ENCODE measurements around the gene DLG2. TPM values are rescaled to one million over a fixed set of nuclear protein-coding genes. Genes with fewer than 3 reads are reported as not detected.

DLG2 gene
- total and polyA plus RNA-seq, 2 of the 4 experiments (the other 2 are of a cell fraction): 0.31 to 0.36 TPM

DNA sequence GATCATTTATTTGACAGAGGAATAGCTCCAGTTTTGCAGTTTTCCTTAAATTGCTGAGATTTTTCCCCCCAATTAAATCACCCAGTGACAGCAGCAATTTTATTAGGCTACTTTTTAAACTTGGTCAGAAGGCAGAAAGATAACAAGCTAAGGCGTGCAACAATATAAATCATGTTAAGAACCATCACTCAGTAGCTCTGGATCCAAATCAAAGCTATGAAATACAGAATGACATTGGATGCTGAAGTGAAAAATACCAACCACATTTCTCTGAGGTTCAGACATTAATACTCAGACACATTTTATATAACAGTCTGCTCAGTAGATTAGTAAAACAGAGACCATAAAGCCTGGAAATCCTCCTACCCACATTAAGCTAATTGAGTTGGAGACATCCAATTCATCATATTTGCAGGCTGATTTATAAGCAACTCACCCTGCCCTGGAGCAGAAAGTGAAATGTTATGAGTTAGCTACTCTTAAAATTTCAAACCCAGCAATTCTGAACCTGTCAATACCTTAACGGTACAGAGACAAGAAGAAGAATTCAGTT, 1108.4 kb downstream of the DLG2 start:
- Histone ChIP-seq H3K27me3 (ENCODE audit: control insufficient read depth, insufficient read depth, low read length) (no peaks in the 10 kb centered on the region), H3K18ac (ENCODE audit: low read depth, low read length) (no peak overlapping the region), H2BK20ac (ENCODE audit: low read depth, low read length) (no peak overlapping the region), H2BK120ac (ENCODE audit: low read depth, low read length) (no peak overlapping the region), H2BK15ac (ENCODE audit: low read depth, low read length) (no peak overlapping the region), H3K23ac (ENCODE audit: low read depth, low read length) (no peak overlapping the region), H2BK5ac (ENCODE audit: low read depth, low read length, poor library complexity, severe bottlenecking) (no peak overlapping the region), H4K20me1 (ENCODE audit: insufficient read depth, low read length) (no peaks in the 10 kb centered on the region), H3K9me3 (ENCODE audit: control insufficient read depth, insufficient read depth, low read length) (no peaks in the 10 kb centered on the region), H3K79me1 (ENCODE audit: low read depth in 1 of 2, low read length in 2 of 2) (no peaks in the 10 kb centered on the region), H2AK5ac (ENCODE audit: low read depth, low read length) (no peak overlapping the region), H3K14ac (replicated peaks; ENCODE audit: low read depth, low read length) (no peak overlapping the region), H3K4me2 (ENCODE audit: low read depth, low read length) (no peak overlapping the region), H3K4me3 (ENCODE audit: insufficient read depth, low read depth, low read length) (no peak overlapping the region), H2AFZ (replicated peaks; ENCODE audit: low read length, poor library complexity) (no peak overlapping the region), H3K36me3 (ENCODE audit: control insufficient read depth, insufficient read depth, low read length) (no peaks in the 10 kb centered on the region), H2AK9ac (replicated peaks; ENCODE audit: low read depth, low read length, poor library complexity) (no peak overlapping the region), H4K91ac (ENCODE audit: insufficient read depth, low read depth, low read length) (no peak overlapping the region), H4K8ac (ENCODE audit: low read depth in 2 of 2, low read length in 2 of 2) (no peak overlapping the region), H3K4ac (ENCODE audit: low read depth, low read length) (no peak overlapping the region), H3K4me1 (ENCODE audit: control insufficient read depth, insufficient read depth, low read length) (no peaks in the 10 kb centered on the region), H3K9me1 (ENCODE audit: insufficient read depth, low read length) (no peaks in the 10 kb centered on the region), H3K56ac (ENCODE audit: extremely low read depth, insufficient read depth, low read length) (no peak overlapping the region), H3K27ac (ENCODE audit: insufficient read depth, low read length) (no peak overlapping the region), H3K9ac (ENCODE audit: low read depth, low read length) (no peak overlapping the region), H4K5ac (ENCODE audit: low read depth, low read length) (no peak overlapping the region)
- intact Hi-C loops (cut with micrococcal nuclease) (no loop called here), in situ Hi-C loops (cut with MboI; ENCODE audit: low sequenced_read_pairs) (no loop called here), dilution Hi-C loops (cut with HindIII; ENCODE audit: low sequenced_read_pairs, unreplicated experiment) (no loop called here)
- no peak for DNase-seq
- no peak for ATAC-seq (ENCODE audit: low read depth)
- CTCF ChIA-PET: no interaction called here
- POLR2A ChIA-PET (ENCODE audit: unreplicated experiment): no interaction called here
- WGBS, 2 experiments (ENCODE audit: extremely low coverage in 2 of 2, insufficient read length in 1 of 2): no CpG with 5 or more reads among the region's 2 CpGs
- BruUV-seq (replicated peaks): no TSS peak
- TF ChIP-seq, protein P1, sequence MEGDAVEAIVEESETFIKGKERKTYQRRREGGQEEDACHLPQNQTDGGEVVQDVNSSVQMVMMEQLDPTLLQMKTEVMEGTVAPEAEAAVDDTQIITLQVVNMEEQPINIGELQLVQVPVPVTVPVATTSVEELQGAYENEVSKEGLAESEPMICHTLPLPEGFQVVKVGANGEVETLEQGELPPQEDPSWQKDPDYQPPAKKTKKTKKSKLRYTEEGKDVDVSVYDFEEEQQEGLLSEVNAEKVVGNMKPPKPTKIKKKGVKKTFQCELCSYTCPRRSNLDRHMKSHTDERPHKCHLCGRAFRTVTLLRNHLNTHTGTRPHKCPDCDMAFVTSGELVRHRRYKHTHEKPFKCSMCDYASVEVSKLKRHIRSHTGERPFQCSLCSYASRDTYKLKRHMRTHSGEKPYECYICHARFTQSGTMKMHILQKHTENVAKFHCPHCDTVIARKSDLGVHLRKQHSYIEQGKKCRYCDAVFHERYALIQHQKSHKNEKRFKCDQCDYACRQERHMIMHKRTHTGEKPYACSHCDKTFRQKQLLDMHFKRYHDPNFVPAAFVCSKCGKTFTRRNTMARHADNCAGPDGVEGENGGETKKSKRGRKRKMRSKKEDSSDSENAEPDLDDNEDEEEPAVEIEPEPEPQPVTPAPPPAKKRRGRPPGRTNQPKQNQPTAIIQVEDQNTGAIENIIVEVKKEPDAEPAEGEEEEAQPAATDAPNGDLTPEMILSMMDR (conservative IDR thresholded peaks at IDR 0.05; ENCODE audit: low read depth, low read length): no peak
- TF ChIP-seq RFX5 (IDR thresholded peaks at IDR 0.05; ENCODE audit: low read depth, low read length) (no peak), POLR2A (IDR thresholded peaks at IDR 0.05; ENCODE audit: low read depth, low read length) (no peak), BHLHE40 (IDR thresholded peaks at IDR 0.05; ENCODE audit: low read depth, low read length) (no peak), RAD21 (IDR thresholded peaks at IDR 0.05; ENCODE audit: low read length) (no peak), MAZ (IDR thresholded peaks at IDR 0.05; ENCODE audit: borderline replicate concordance, low read depth, low read length) (no peak), FOS (IDR thresholded peaks at IDR 0.05; ENCODE audit: low read depth, low read length) (no peak), SMC3 (IDR thresholded peaks at IDR 0.05; ENCODE audit: low read depth, low read length) (no peak), NFE2L2 (IDR thresholded peaks at IDR 0.05; ENCODE audit: low read depth, low read length) (no peak), MXI1 (IDR thresholded peaks at IDR 0.05; ENCODE audit: borderline replicate concordance, low read depth, low read length) (no peak), CHD1 (IDR thresholded peaks at IDR 0.05; ENCODE audit: low read depth, low read length) (no peak)
- TF ChIP-seq, protein P2, sequence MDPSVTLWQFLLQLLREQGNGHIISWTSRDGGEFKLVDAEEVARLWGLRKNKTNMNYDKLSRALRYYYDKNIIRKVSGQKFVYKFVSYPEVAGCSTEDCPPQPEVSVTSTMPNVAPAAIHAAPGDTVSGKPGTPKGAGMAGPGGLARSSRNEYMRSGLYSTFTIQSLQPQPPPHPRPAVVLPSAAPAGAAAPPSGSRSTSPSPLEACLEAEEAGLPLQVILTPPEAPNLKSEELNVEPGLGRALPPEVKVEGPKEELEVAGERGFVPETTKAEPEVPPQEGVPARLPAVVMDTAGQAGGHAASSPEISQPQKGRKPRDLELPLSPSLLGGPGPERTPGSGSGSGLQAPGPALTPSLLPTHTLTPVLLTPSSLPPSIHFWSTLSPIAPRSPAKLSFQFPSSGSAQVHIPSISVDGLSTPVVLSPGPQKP (IDR thresholded peaks at IDR 0.05; ENCODE audit: borderline replicate concordance, low read depth, low read length): no peak

Data from IMR-90 (cell line).